Bladder microvascular endothelial cell (primary cell): ENCODE measurements around the gene LGMN. TPM values are rescaled to one million over a fixed set of nuclear protein-coding genes. Genes with fewer than 3 reads are reported as not detected.

Experiments used
- total RNA-seq: library from RNA; depleted of rRNA; stranded (reverse); fragments of >200 nt; gene quantifications from 2 replicates; pipeline ENCODE4 v1.2.3, GENCODE V29; 2014

LGMN gene
- total RNA-seq: 51.0 and 75.7 TPM in 2 replicates

GRCh38 chr14:92748259-92749016, at the start of gene LGMN:
TSS of gene LGMN (minus strand) at chr14:92748627. CDS start at chr14:92732786, 15,841 bp downstream.

GRCh38 chr14:92793709-92794546, 45.5 kb upstream of the LGMN start, which contains the start of gene GOLGA5:
TSS of gene GOLGA5 (plus strand) at chr14:92794305. CDS start at chr14:92797438, 3,133 bp downstream.

Other genes with a start within 250 kb of the LGMN start
- gene RIN3, start 234.8 kb downstream of the LGMN start, total RNA-seq: 4.5 and 11.3 TPM in 2 replicates
- gene GOLGA5, start 45.7 kb upstream of the LGMN start, total RNA-seq: 22.3 and 29.1 TPM in 2 replicates
- 0.16 and 1.0 TPM in 2 replicates for gene CHGA, start 174.5 kb upstream of the LGMN start, total RNA-seq